ENCODE results near the gene KLHL40.

DNA sequence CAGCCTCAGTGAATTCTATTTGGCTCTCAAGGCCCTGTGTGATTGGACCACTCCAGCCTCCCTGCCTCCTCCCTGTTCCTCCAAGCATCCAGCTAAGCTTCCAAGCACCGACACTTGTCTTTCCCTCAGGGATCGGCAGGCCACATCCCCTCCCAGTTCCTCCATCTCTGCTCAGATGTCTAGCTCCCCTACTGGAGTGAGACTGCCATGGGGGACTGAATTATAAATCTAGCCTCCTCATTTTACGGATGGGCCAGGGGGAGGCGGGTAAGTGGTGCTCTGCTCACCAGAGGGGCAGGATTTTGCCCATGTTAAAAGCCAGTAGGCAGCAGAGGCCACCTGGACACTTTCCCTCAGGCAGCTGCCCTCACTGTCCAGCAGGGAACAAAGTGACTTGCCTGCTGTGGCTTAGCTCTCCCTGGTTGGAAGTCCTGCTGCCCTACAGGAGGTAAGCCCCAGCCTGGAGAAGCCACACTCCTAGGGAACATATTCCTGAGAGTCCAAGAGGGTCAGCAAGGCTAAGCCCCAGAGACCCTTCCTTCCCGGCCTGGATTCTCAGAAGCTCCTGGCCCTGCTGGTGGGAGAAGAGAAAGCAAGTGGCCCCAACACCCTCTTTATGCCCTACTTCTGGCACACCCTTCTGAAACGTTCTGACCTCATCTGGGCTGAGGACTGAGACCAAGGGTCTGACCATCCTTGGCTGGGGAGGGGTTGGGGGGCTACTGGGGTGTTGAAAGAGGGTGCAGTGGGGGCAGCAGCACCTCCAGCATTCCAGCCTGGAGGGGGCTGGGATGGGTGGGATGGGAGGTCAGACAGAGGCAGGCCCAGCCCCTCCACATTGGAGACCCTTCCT, 26.4 kb downstream of the KLHL40 start:
- TF ChIP-seq, protein P1, sequence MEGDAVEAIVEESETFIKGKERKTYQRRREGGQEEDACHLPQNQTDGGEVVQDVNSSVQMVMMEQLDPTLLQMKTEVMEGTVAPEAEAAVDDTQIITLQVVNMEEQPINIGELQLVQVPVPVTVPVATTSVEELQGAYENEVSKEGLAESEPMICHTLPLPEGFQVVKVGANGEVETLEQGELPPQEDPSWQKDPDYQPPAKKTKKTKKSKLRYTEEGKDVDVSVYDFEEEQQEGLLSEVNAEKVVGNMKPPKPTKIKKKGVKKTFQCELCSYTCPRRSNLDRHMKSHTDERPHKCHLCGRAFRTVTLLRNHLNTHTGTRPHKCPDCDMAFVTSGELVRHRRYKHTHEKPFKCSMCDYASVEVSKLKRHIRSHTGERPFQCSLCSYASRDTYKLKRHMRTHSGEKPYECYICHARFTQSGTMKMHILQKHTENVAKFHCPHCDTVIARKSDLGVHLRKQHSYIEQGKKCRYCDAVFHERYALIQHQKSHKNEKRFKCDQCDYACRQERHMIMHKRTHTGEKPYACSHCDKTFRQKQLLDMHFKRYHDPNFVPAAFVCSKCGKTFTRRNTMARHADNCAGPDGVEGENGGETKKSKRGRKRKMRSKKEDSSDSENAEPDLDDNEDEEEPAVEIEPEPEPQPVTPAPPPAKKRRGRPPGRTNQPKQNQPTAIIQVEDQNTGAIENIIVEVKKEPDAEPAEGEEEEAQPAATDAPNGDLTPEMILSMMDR (IDR thresholded peaks at IDR 0.05; ENCODE audit: low read depth, low read length) = no peak
- TF ChIP-seq POLR2A (IDR thresholded peaks at IDR 0.05; ENCODE audit: extremely low read depth, insufficient read length) = no peak
- TF ChIP-seq, protein P2, sequence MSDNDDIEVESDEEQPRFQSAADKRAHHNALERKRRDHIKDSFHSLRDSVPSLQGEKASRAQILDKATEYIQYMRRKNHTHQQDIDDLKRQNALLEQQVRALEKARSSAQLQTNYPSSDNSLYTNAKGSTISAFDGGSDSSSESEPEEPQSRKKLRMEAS (IDR thresholded peaks at IDR 0.05; ENCODE audit: low read depth, low read length) = no peak

All from NB4 (cell line).